Effector CD8-positive, alpha-beta T cell (primary cell): ENCODE measurements around the gene SMIM26.
A peak's percentile ranks its signal among the peaks of the same experiment; 100 is the strongest.
"Not testable (repeated sequence)": the region's sequence is repeated elsewhere in the genome, so short reads cannot be mapped to it uniquely, and the experiment has no call there.

ENCODE experiments used
- DNase-seq: peaks from one replicate; lab custom pipeline; 2025; lab: John Stamatoyannopoulos, UW
- total RNA-seq, 4 experiments: gene quantifications; one replicate each; lab custom pipeline; 2026; lab: John Stamatoyannopoulos, UW

SMIM26 gene, protein sequence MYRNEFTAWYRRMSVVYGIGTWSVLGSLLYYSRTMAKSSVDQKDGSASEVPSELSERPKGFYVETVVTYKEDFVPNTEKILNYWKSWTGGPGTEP
- total RNA-seq = 8.2 to 20.5 (median 10.9) reads per million in 4 experiments

DNA sequence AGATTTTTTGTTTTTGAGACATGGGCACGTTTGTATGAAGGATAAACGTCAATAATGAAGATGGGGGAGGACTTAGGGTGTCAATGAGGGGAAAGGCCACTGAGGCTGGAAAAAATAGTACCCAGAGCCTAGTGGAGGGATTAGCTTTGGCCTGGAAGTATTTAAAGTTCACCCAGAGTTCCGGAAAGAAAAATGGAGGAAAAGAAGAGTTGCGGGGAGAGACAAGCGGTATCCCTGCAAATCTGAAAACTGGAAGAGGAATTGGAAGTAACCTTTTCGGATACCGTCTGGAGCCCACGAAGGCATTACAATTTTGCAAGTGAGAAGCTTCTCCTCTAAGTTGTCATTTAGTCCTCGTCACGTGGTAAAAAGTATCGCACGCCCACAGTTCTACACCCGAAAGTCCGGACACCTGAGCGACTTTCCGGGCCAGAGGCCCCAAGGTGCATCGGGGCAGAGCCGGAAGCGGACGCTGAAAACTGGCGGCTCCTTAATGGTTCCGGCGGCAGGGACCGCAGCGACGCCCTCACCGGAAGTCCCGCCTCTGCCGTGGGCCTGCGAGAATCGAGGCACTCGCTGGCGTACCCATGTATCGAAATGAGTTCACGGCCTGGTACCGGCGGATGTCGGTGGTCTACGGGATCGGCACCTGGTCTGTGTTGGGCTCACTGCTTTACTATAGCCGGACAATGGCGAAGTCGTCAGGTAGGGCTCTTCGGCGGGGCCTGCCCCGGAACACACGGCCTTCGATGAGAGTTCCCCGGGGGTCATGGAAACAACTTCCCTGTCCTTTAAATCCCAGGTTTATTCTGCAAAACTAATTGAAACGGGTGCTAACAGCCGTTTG lies at the start of gene SMIM26:
Gene SMIM26 (plus strand): TSS at position 541 of the 847 bp plus-strand sequence. CDS start 47 bp downstream, at position 588.
- peak; percentile 79 for DNase-seq

GRCh38 chr20:18522066-18522465 lies 45.2 kb upstream of the SMIM26 start:
- not testable (repeated sequence) for DNase-seq

DNA sequence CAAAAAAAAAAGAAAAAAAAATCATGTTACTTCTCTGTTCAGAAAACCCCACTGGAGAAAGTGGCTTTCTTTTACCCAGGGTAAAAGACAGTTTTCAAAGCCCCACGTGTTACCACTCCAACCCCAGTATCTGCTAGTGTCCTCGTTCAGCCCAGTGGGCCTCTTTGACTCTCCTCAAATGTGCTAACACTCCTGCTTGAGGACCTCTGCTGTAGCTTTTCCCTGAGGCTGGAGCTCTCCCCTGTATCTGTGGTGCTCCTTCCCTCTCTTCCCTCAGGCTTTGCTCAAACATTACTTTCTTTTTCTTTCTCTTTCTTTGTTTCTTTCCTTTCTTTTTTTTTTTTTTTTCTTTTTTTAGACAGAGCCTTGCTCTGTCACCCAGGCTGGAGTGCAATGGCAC lies 44.2 kb upstream of the SMIM26 start:
- no peak for DNase-seq

GRCh38 chr20:18524646-18525045 lies 42.6 kb upstream of the SMIM26 start:
- no peak for DNase-seq

DNA sequence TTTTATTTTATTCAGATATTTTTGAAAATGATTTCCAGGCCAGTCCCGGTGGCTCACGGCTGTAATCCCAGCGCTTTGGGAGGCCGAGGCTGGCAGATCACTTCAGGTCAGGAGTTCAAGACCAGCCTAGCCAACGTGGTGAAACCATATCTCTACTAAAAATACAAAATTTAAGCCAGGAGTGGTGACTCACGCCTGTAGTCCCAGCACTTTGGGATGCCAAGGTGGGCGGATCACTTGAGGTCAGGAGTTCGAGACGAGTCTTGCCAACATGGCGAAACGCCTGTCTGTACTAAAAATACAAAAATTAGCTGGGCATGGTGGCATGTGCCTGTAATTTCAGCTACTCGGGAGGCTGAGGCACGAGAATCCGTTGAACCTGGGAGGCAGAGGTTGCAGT lies 40.5 kb upstream of the SMIM26 start:
- not testable (repeated sequence) for DNase-seq

DNA sequence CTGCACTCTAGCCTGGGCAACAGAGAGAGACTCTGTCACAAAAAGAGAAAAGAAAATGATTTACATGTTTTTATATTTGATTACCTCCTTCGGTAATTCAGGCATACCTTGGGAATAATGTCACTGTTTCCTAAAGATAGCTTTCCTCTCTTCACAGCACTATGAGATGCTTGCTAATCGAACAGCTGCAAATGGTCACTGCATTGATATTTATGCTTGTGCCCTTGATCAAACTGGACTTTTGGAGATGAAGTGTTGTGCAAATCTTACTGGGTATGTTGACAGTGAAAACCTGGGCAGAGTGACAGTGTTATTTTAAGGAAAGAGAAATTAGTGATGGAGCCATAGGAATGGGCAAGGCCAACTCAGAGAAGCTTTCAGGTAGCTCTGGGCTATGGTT lies 39.9 kb upstream of the SMIM26 start:
- no peak for DNase-seq

- DNase-seq = no peak
Observed at GRCh38 chr20:18527836-18528235, 39.4 kb upstream of the SMIM26 start.

DNA sequence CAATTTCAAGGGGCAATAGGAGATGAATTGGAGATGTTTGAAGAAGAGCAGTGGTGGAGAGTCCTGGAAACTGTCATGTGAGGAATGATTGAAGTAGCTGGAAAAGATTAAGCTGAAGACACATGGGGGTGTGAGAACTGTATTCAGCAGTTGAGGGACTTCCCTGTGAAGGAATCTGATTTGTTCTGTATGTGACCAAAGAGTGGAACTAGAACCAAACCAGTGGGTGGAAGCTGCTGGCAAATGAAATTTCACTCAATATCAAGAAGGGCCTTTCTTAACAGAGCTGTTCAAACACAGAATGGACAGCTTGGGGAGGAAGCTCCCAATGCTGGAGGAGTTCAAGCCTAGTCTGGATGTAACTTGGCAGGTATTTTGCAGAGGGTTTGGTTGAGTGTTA lies 38.2 kb upstream of the SMIM26 start:
- DNase-seq = no peak

GRCh38 chr20:18532626-18533025 lies 34.6 kb upstream of the SMIM26 start:
- no peak for DNase-seq

DNA sequence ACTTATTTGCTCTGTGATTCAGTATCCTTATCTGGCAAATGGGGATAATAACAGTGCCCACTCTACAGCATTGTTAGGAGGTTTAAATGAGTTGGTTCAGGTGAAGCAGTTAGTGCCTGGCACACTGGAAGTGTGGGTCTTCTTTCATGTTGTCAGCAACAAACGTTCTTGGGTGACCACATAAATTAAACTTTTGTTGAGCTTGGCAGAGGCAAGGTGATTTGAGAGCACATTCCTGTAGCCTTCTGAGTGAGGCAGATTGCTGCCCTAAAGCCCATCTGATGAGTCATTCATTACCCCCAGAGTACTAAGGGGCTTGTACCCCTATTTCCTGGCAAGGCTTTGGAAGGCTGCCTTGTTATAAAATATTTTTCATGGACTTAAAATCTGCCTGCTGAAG lies 33.7 kb upstream of the SMIM26 start:
- no peak for DNase-seq

DNA sequence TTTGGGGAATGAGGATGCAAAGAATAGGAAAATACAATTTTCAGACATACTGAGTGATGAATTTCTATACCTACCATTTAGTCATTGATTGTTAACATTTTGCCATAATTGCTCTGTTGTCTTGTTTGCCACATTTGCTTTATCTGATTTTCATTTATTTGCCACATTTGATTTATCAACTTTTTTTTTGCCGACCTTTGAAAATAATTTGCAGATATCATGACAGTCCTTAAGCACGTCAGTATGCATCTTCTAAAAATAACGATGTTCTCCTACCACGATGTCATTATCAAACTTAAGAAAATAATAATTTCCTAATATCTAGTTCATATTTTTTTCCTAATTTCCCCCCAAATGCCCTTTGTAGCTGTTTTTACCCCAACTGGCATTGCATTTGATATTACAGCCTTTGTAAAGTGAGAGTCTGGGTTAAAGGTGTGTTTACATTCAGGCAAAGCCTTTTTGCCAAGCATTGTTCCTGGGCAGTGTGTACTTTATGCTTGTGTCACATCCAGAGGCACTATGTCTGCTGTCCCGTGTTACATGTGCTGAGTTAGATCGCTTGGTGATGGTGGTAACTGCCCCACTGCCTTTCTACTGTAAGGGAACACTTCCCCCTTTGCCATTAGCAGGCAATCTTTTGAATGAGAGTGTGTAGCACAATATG lies 33.1 kb upstream of the SMIM26 start:
- no peak for DNase-seq

DNA sequence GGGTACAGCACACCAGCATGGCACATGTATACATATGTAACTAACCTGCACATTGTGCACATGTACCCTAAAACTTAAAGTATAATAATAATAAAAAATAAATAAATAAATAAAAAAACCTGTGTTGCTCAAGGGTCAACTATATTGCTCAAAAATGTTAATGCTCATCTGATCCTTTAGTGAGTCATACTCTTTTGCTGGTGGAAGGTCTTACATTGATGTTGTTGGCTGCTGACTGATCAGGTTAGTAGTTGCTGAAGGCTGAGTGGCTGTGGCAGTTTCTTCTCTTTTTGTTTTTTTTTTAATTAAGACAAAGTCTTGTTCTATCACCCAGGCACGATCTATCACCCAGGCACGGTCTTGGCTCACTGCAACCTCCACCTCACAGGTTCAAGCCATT lies 29.6 kb upstream of the SMIM26 start:
- DNase-seq = no peak

DNA sequence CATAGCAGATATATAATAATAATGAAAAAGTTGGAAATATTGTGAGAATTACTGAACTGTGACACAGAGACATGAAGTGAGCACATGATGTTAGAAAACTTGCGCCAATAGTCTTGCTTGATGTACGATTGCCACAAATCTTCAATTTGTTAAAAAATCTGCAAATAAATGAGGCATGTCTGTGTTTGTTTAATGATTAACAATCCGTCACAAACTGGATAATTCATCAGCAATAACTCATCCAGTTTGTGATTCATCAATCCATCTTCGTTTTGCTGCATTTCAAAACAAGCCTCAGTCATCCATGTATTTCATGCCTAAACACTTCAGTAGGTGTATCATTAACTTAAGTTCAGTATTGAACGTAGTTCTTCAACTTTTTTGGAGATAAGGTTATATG lies 25.5 kb upstream of the SMIM26 start:
- no peak for DNase-seq

GRCh38 chr20:18543216-18543615 lies 24.0 kb upstream of the SMIM26 start:
- DNase-seq = no peak

DNA sequence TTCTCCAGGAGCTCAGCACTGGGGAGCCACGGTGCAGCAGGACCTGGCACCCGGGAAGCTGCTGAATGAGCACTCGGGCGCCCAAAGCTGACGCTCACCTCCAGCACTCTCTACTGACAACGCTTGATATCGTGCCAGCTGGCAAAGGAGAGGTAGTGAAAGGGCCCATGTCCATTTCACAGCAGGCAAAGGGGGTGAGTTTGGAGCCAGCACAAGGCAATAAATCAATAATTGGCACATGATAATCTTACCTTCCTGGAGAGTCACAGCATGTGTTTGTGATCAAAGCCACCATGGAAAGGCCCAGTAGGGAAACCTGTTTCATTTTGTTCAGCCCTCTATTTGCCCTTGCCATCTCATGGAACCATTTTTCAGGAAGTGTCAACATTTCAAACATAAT lies 23.3 kb upstream of the SMIM26 start:
- no peak for DNase-seq

- DNase-seq = no peak
Observed at GRCh38 chr20:18545566-18545965, 21.7 kb upstream of the SMIM26 start.

GRCh38 chr20:18548465-18548864 lies 18.8 kb upstream of the SMIM26 start:
- no peak for DNase-seq

DNA sequence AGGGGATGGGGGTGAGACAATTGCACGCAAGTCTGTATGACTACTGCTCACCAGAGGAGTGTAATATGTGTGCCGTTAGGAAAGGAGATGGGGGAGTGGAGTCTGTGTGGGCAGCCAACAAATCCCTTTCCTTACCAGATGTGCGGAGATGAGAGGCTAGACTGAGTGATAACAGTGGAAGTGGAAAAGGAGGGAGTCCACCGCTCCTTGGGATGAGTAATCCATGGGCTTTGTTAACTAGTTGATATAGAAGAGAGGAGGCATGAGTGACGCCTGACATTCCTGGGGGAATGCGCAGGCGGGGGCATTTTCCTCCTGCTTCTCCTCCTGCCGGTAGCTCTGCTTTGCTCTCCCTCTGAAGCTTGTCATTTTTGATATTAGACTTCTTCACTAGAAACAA lies 13.5 kb upstream of the SMIM26 start:
- DNase-seq = no peak

DNA sequence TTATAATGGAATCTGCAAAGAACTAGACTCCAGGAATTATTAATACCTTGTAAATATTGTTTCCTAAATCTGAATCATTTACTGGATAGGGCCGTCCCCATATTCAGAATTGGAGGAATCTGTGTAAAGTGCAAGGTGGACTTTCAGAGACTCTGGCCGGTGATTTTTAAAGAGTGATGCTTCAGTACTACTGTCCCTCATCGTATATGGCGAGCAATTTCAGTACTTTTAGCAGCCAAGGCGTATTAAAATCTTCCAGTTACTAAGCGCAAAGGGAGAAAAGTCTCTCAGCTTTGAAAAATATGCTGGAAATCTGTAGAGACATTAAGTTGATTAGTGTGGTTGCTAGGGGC lies 483 bp downstream of the SMIM26 start:
- no peak for DNase-seq

GRCh38 chr20:18571009-18571408 lies 3.8 kb downstream of the SMIM26 start:
- no peak for DNase-seq

DNA sequence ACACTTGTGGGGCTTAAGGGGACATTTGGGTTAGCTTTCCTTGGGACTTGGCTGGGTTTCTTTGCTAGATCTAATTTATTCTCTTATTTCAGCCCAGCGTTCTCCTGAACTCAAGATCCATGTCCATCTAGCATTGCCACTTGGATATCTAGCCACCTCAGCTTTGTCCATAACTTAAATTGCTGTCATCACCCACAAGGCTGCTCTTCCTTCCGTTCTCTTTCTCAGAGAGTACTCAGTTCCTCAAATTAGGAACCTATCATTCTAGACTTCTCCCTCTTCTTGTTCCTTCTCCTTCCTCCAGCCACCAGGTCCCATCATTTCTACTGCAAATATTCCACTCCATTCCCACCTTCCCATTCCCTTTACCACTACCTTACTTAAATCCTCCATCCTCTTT lies 4.3 kb downstream of the SMIM26 start:
- DNase-seq = no peak

DNA sequence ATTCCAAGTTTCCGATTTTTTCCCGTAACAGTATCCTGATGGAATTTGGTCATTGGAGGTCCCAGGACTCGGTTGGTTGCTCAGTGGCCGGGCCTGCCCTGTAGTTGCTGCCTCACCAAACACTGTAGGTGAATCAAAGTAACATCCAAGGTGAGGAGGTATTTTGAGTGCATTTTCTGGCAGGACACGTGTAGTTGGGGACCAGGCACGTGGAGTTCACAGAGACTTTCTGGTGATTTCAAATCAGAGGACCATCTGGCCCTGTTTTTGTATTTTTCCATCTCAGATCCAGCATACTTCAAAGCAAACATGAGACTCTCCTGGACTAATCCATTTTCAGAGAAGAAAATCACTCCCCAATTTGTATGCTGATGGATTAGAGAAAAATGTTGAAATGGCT lies 10.7 kb downstream of the SMIM26 start:
- no peak for DNase-seq

DNA sequence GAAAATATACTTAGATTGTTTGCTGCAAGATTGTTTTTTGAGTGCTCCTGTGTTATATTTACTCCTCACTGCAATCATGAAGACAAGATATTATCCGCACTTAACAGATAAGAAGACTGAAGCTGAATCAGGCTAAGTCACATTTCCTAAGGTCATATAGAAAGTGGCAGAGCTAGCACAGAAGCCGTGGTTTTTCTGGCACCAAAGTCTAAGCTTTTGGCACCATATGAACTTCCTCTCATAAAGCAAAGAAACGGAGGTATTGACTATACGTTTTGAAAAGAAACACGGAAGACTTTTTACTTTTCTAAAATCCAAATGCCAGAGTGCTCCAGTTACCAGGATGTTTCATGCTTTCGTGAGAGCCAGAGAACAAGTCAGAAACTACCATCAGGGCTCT lies 11.3 kb downstream of the SMIM26 start:
- DNase-seq = no peak
